HL-60 (cell line): ENCODE data around the gene NDE1.
"Not testable (repeated sequence)": the region's sequence is repeated elsewhere in the genome, so short reads cannot be mapped to it uniquely, and the experiment has no call there.

ENCODE experiments used
- DNase-seq, 2 experiments: peaks; one replicate each; pipeline ENCODE4 v3.0.0-alpha.2; 2010 to 2020; ENCODE audit warnings: low read depth in 1 of 2, low spot score in 1 of 2
- H3K27ac ChIP-seq: fragments of 250-450 bp; sonication (Bioruptor Pico); replicated peaks from 2 replicates; pipeline ENCODE4 v1.5.1; 2020; ENCODE audit warnings: mild to moderate bottlenecking, moderate library complexity
- H3K27me3 ChIP-seq: fragments of 250-450 bp; sonication (Bioruptor Pico); 2 replicates; pipeline ENCODE4 v1.5.1; 2021; ENCODE audit warnings: mild to moderate bottlenecking, moderate library complexity; ENCODE audit not compliant: insufficient read depth, poor library complexity, severe bottlenecking
- H3K4me3 ChIP-seq: replicated peaks from 2 replicates; pipeline ENCODE4 v1.5.1; 2011; ENCODE audit warnings: mild to moderate bottlenecking, control low read depth, low read length; ENCODE audit not compliant: insufficient read depth
- GABPA ChIP-seq: IDR thresholded peaks from 2 replicates; pipeline ENCODE4 v1.6.1; 2012; ENCODE audit warnings: low read depth
- POLR2AphosphoS5 ChIP-seq: IDR thresholded peaks from 2 replicates; pipeline ENCODE4 v1.6.1; 2012; ENCODE audit warnings: low read depth
- SPI1 ChIP-seq: IDR thresholded peaks from 2 replicates; pipeline ENCODE4 v1.6.1; 2012; ENCODE audit warnings: low read depth, mild to moderate bottlenecking, borderline replicate concordance
- TF ChIP-seq, protein P1 (sequence below): IDR thresholded peaks from 2 replicates; pipeline ENCODE4 v1.6.1; 2012; ENCODE audit warnings: low read depth; ENCODE audit not compliant: insufficient replicate concordance
- TF ChIP-seq, protein P2 (sequence below): IDR thresholded peaks from one replicate; pipeline ENCODE4 v1.5.1; 2011; ENCODE audit warnings: low read length, control low read depth, inconsistent platforms; ENCODE audit not compliant: insufficient read depth

NDE1 gene

DNA sequence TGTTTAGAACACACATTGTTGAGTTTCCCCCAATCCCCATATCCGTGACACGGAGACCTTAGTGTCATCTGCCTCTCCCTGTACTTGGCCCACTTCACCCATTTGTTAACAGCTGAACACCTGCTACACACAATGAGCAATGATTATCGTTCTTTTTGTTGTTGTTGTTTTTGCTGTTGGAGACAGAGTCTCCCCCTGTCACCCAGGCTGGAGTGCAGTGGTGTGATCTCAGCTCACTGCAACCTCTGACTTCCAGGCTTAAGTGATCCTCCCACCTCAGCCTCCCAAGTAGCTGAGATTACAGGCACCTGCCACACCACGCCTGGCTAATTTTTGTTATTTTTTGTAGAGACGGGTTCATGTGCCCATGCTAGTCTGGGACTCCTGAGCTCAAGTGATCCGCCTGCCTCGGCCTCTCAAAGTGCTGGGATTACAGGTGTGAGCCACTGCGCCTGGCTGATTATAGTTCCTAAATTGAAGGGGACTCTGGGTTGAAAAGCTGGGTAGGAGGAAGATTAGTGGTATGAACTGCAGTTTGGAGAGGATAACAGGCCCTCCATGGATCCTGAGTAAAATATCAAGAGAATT is 21.6 kb downstream of the NDE1 start:
- Histone ChIP-seq H3K4me3 (no peak overlapping the region), H3K27me3 (no peaks in the 10 kb centered on the region), H3K27ac (peak overlapping the region; percentile 94)
- no peak for DNase-seq
- no peak for TF ChIP-seq GABPA
- TF ChIP-seq, protein P1, sequence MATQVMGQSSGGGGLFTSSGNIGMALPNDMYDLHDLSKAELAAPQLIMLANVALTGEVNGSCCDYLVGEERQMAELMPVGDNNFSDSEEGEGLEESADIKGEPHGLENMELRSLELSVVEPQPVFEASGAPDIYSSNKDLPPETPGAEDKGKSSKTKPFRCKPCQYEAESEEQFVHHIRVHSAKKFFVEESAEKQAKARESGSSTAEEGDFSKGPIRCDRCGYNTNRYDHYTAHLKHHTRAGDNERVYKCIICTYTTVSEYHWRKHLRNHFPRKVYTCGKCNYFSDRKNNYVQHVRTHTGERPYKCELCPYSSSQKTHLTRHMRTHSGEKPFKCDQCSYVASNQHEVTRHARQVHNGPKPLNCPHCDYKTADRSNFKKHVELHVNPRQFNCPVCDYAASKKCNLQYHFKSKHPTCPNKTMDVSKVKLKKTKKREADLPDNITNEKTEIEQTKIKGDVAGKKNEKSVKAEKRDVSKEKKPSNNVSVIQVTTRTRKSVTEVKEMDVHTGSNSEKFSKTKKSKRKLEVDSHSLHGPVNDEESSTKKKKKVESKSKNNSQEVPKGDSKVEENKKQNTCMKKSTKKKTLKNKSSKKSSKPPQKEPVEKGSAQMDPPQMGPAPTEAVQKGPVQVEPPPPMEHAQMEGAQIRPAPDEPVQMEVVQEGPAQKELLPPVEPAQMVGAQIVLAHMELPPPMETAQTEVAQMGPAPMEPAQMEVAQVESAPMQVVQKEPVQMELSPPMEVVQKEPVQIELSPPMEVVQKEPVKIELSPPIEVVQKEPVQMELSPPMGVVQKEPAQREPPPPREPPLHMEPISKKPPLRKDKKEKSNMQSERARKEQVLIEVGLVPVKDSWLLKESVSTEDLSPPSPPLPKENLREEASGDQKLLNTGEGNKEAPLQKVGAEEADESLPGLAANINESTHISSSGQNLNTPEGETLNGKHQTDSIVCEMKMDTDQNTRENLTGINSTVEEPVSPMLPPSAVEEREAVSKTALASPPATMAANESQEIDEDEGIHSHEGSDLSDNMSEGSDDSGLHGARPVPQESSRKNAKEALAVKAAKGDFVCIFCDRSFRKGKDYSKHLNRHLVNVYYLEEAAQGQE = no peak
- TF ChIP-seq, protein P2, sequence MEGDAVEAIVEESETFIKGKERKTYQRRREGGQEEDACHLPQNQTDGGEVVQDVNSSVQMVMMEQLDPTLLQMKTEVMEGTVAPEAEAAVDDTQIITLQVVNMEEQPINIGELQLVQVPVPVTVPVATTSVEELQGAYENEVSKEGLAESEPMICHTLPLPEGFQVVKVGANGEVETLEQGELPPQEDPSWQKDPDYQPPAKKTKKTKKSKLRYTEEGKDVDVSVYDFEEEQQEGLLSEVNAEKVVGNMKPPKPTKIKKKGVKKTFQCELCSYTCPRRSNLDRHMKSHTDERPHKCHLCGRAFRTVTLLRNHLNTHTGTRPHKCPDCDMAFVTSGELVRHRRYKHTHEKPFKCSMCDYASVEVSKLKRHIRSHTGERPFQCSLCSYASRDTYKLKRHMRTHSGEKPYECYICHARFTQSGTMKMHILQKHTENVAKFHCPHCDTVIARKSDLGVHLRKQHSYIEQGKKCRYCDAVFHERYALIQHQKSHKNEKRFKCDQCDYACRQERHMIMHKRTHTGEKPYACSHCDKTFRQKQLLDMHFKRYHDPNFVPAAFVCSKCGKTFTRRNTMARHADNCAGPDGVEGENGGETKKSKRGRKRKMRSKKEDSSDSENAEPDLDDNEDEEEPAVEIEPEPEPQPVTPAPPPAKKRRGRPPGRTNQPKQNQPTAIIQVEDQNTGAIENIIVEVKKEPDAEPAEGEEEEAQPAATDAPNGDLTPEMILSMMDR = no peak
- TF ChIP-seq SPI1 = no peak
- TF ChIP-seq POLR2AphosphoS5 = no peak

DNA sequence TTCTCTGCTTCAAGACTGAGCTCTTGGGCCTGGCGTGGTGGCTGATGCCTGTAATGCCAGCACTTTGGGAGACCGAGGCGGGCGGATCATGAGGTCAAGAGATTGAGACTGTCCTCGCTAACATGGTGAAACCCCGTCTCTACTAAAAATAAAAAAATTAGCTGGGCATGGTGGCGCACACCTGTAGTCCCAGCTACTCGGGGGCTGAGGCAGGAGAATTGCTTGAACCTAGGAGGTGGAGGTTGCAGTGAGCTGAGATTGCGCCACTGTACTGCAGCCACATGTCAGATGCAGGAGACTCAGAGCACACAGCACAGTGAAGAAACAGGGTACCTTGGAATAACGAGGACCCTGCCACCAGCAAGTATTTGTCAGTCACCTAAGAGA is 22.1 kb downstream of the NDE1 start:
- not testable (repeated sequence) for H3K4me3 ChIP-seq, H3K27me3 ChIP-seq
- DNase-seq = peak in 1 of 2 experiments; percentile 38
- H3K27ac ChIP-seq = peak overlapping the region; percentile 94

DNA sequence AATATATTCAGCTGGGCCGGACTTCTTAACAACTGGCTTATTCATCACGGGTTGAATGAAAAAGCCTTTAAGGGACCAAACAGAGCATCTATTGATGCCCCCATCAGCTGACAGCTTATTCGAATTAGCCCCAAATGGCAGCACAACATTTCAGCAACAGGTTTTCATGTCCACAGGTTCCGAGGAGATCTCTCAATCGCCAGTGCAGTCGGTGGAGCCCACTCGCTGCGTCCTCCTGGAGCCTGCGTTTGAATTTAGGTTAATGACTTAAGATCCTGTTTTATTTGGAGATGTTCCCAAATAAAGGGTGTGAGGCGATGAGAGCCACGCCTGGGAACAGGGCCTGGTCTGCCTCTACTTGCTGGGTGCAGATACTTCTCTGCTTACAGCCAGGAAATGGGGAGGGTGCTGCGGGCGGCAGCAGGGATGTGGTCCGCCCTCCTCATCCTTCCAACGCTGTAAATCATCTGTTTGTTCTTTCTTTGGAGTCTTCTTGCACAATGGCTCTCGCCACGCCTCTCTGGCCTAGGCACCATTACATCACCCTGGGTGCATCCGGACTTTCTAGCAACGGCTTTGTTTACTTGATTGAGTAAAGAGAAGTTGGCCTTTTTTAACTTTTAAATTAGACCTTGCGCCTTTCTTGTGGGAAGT is 22.6 kb downstream of the NDE1 start:
- DNase-seq = peak; percentile 93 to 98
- TF ChIP-seq, protein P2 = no peak
- no peak for TF ChIP-seq SPI1
- TF ChIP-seq GABPA = no peak
- TF ChIP-seq POLR2AphosphoS5 = peak; percentile 83
- TF ChIP-seq, protein P1 = peak; percentile 29
- no peak overlapping the region for H3K4me3 ChIP-seq
- H3K27me3 ChIP-seq = no peaks in the 10 kb centered on the region
- peak overlapping the region; percentile 94 for H3K27ac ChIP-seq

DNA sequence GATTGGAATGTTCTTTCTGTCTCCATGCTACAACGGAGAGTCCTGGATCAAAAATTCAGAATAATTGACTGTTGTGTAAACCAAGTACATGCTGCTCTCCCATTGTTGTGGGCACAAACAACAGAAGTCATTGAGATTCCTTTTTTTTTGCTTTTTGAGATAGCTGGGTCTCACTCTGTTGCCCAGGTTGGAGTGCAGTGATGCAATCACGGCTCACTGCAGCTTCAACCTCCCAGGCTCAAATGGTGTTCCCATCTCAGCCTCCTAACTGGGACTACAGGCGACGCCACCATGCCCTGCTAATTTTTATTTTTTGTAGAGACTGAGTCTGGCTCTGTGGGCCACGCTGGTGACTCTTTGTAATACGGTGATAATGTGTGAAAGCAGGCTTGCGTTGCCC is 24.5 kb downstream of the NDE1 start:
- no peaks in the 10 kb centered on the region for H3K27me3 ChIP-seq
- H3K4me3 ChIP-seq = no peak overlapping the region
- no peak for DNase-seq
- TF ChIP-seq POLR2AphosphoS5 (no peak), SPI1 (no peak), GABPA (no peak)
- TF ChIP-seq, protein P1 = no peak
- TF ChIP-seq, protein P2 = no peak
- H3K27ac ChIP-seq = peak overlapping the region; percentile 94; the same call in 1 of the 2 replicates
